Subcutaneous adipose tissue (tissue), 4 donors: Measurements from ENCODE around the gene ADPRHL1. TPM values are rescaled to one million over a fixed set of nuclear protein-coding genes. Genes with fewer than 3 reads are reported as not detected.

ENCODE experiments used
- CTCF ChIP-seq: fragments of 450-650 bp; IDR thresholded peaks from one replicate; pipeline ENCODE4 v1.5.1; 2016; ENCODE audit warnings: low read depth, mild to moderate bottlenecking, control low read depth, antibody characterized with exemption, moderate library complexity
- total RNA-seq, 4 donors: library from RNA; depleted of rRNA; stranded (reverse); fragments of >200 nt; gene quantifications; one replicate each; pipeline ENCODE4 v1.1.0, GENCODE V29; 2016

Gene ADPRHL1
- total RNA-seq, 4 donors from 2014 or later, result 2.2 to 5.3 (median 2.9) TPM

GRCh38 chr13:113476811-113477210 is 23.5 kb upstream of the ADPRHL1 start:
- no peak for TF ChIP-seq CTCF

GRCh38 chr13:113475911-113476310 is 22.6 kb upstream of the ADPRHL1 start:
- TF ChIP-seq CTCF, result no peak

DNA sequence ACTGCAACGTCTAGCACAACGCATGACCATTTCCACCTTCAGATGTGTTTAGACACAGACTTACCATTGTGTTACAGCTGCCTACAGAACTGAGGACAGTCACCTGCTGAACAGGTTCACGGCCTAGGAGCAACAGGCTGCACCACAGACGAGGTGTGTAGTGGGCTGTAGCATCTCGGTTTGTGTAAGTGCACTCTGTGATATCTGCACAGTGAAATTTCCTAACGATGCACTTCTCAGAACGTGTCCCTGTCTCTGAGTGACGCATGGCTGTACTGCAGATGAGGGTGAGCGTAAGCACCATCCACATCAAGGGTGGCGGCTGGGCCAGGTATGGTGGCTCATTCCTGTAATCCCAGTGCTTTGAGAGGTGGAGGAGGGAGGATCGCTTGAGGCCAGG is 22.0 kb upstream of the ADPRHL1 start:
- TF ChIP-seq CTCF, result no peak

DNA sequence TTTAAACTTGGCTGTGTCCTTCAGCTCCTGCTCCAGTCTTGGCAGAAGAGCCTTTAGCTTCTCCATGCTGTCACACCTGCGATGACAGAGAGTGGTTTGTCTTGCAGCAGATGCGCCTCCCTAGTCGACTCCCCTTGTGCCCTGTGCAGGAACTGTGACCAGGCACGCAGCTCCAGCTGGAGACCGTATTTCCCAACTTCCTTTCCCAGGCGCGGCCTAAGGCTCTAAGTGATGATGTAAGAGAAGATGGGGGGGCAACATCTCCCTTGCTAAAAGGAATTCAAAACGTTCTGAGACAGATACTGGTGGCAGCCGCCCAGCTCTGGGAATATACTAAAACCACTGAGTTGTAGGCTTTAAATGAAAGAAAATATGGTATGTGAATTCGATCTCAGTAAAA is 20.9 kb upstream of the ADPRHL1 start:
- no peak for TF ChIP-seq CTCF

- TF ChIP-seq CTCF, result no peak
Observed at GRCh38 chr13:113472355-113473025, 19.2 kb upstream of the ADPRHL1 start.

- TF ChIP-seq CTCF, result no peak
Observed at GRCh38 chr13:113471844-113472243, 18.6 kb upstream of the ADPRHL1 start.

DNA sequence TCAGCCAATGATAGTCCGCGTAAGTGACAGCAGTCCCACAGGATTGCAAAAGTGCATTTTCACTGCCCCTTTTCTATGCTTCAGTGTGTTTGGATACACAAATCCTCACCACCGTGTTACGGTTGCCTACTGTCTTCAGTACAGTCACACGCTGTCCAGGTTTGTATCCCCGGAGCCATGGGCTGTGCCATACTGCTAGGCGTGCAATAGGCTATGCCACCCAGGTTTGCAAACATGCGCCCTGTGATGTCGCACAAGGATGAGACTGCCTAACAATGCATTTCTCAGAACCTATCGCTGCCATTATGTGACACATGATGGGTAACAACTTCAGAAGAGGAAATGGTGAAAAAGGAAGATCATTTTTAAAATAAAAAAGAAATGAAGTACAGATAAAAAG is 16.8 kb upstream of the ADPRHL1 start:
- no peak for TF ChIP-seq CTCF
